ENCODE measurements around the gene CHRNG.

CHRNG gene

DNA sequence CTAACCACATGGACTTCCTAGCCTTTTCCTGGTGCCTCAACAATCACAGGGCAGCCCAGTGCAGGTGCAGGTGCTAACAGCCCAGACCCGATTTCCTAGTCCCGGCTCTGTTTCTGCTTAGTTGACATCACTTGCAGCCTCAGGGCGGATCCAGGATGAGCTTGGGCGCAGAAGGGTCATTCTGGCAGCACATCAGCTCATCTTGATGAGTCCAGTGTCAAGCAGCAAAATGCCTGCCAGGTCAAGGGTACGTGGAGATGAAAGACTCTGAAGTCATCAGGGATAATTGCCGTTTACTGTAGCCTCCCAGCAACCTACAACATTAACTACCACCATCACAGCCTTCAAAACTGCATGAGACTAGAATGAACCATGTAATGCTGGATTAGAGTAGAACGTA, 54.5 kb downstream of the CHRNG start:
- TF ChIP-seq, protein P1, sequence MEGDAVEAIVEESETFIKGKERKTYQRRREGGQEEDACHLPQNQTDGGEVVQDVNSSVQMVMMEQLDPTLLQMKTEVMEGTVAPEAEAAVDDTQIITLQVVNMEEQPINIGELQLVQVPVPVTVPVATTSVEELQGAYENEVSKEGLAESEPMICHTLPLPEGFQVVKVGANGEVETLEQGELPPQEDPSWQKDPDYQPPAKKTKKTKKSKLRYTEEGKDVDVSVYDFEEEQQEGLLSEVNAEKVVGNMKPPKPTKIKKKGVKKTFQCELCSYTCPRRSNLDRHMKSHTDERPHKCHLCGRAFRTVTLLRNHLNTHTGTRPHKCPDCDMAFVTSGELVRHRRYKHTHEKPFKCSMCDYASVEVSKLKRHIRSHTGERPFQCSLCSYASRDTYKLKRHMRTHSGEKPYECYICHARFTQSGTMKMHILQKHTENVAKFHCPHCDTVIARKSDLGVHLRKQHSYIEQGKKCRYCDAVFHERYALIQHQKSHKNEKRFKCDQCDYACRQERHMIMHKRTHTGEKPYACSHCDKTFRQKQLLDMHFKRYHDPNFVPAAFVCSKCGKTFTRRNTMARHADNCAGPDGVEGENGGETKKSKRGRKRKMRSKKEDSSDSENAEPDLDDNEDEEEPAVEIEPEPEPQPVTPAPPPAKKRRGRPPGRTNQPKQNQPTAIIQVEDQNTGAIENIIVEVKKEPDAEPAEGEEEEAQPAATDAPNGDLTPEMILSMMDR (IDR thresholded peaks at IDR 0.05; ENCODE audit: control extremely low read depth, extremely low read depth, low read depth, missing control alignments) = no peak
- ChIA-PET CTCF (interaction anchor here (1.1 to 1.5 kb wide), 2 partner anchors 11 to 21 kb away, joined by 3 read pairs; no protein-coding TSS in a partner anchor), POLR2A (no interaction called here)
- no peak for DNase-seq (ENCODE audit: extremely low spot score)

Data from GM10248 (cell line).